Measurements from ENCODE around the gene CELF4.

The CELF4 gene

DNA sequence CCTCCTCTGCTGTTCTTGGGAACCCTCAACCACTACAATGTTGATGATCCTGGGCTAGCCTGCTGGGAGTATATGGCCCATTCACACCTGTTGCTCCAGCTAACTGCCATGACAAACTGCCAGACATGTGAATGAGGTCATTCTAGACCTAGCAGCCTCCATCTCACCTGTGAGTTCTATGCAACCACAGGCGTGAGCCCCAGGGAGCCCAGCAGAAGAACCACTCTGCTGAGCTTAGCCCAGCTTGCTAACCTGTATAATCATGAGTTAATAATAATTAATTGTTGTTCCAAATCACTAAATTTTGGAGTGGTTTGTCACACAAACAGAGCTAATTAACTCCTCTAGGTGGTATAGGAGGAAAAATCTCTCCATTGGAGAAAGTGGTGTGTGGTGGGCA lies 24.7 kb upstream of the CELF4 start:
- no peaks in the 10 kb centered on the region for H3K27me3 ChIP-seq (replicated peaks; ENCODE audit: control insufficient read depth, insufficient read depth, low read length, poor library complexity, severe bottlenecking)

GRCh38 chr18:37588289-37588688 lies 22.7 kb upstream of the CELF4 start:
- H3K27ac ChIP-seq (ENCODE audit: insufficient read depth, low read length, poor library complexity, severe bottlenecking), result no peak overlapping the region
- no peaks in the 10 kb centered on the region for H3K27me3 ChIP-seq (replicated peaks; ENCODE audit: control insufficient read depth, insufficient read depth, low read length, poor library complexity, severe bottlenecking)
- no peaks in the 10 kb centered on the region for H3K36me3 ChIP-seq (ENCODE audit: control insufficient read depth, insufficient read depth, low read length)
- H3K4me3 ChIP-seq (ENCODE audit: insufficient read depth, low read depth, low read length, poor library complexity, severe bottlenecking), result no peak overlapping the region
- no peaks in the 10 kb centered on the region for H3K4me1 ChIP-seq (ENCODE audit: control insufficient read depth, insufficient read depth, low read length, poor library complexity, severe bottlenecking)
- DNase-seq, result no peak
- no peaks in the 10 kb centered on the region for H3K9me3 ChIP-seq (ENCODE audit: control insufficient read depth, low read length)

More for the DNA sequence above, 24.7 kb upstream of the CELF4 start:
- Histone ChIP-seq H3K36me3 (ENCODE audit: control insufficient read depth, insufficient read depth, low read length) (no peaks in the 10 kb centered on the region), H3K9me3 (ENCODE audit: control insufficient read depth, low read length) (no peaks in the 10 kb centered on the region), H3K4me1 (ENCODE audit: control insufficient read depth, insufficient read depth, low read length, poor library complexity, severe bottlenecking) (no peaks in the 10 kb centered on the region), H3K4me3 (ENCODE audit: insufficient read depth, low read depth, low read length, poor library complexity, severe bottlenecking) (no peak overlapping the region), H3K27ac (ENCODE audit: insufficient read depth, low read length, poor library complexity, severe bottlenecking) (no peak overlapping the region)
- DNase-seq, result no peak

- Histone ChIP-seq H3K27ac (ENCODE audit: insufficient read depth, low read length, poor library complexity, severe bottlenecking) (no peak overlapping the region), H3K4me3 (ENCODE audit: insufficient read depth, low read depth, low read length, poor library complexity, severe bottlenecking) (no peak overlapping the region), H3K27me3 (replicated peaks; ENCODE audit: control insufficient read depth, insufficient read depth, low read length, poor library complexity, severe bottlenecking) (no peaks in the 10 kb centered on the region), H3K4me1 (ENCODE audit: control insufficient read depth, insufficient read depth, low read length, poor library complexity, severe bottlenecking) (no peaks in the 10 kb centered on the region), H3K9me3 (ENCODE audit: control insufficient read depth, low read length) (no peaks in the 10 kb centered on the region), H3K36me3 (ENCODE audit: control insufficient read depth, insufficient read depth, low read length) (no peaks in the 10 kb centered on the region)
- no peak for DNase-seq
These were observed 21.1 kb upstream of the CELF4 start for GRCh38 chr18:37586656-37587225.

DNA sequence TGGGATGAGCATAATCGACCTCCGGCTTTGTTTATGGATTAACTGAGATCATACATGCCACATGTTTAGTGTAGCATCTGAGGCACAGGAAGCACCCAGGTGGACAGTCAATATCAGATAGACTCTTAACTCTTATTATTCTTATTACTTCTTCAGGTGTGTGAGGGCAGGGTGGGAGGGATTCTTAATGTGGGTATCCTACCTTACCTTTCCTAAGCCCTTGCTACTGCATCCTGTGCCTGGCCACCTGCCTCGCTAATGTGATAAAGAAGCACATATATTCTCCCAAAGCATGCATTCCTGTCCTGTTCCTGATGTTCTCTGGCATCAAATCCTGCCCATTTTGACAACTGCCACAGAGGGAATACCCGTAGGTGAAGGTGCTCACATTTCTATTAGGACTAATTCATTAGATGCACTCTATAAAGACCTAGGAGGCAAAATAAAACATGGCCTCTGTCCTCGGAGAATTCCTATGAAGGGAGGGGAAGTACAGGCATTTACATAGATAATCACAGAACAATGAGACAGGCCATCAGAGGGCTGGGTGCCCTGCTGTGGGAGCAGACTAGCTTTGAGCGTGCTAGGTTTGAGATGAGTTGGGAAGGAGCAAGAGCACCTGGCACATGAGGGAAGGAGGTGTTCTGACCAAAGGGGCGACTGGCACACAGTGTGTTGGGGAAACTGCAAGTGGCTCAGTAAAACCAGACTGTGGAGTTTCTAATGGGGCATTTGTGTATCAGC lies 19.5 kb upstream of the CELF4 start:
- Histone ChIP-seq H3K27me3 (replicated peaks; ENCODE audit: control insufficient read depth, insufficient read depth, low read length, poor library complexity, severe bottlenecking) (no peaks in the 10 kb centered on the region), H3K36me3 (ENCODE audit: control insufficient read depth, insufficient read depth, low read length) (no peaks in the 10 kb centered on the region), H3K4me3 (ENCODE audit: insufficient read depth, low read depth, low read length, poor library complexity, severe bottlenecking) (no peak overlapping the region), H3K27ac (ENCODE audit: insufficient read depth, low read length, poor library complexity, severe bottlenecking) (no peak overlapping the region), H3K4me1 (ENCODE audit: control insufficient read depth, insufficient read depth, low read length, poor library complexity, severe bottlenecking) (no peaks in the 10 kb centered on the region), H3K9me3 (ENCODE audit: control insufficient read depth, low read length) (no peaks in the 10 kb centered on the region)
- no peak for DNase-seq

DNA sequence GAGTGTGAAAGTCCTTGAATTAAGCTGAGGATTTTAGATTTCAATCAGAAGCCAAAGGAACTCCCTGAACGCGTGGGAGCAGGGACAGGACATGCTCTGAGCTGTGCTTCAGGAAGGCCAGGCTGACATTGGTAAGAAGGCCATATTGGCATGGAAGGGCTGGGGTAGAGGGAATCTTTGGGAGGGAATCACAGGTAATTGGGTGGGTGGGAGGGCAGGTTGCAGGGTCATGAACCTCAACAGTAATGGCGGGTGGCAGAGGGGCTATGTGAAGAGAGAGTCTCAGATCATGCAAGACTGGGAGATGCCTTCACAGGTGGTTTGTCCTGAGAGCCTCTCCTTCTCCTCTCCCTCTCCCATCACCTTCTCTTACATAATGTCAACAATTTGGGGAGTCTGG lies 18.6 kb upstream of the CELF4 start:
- Histone ChIP-seq H3K4me3 (ENCODE audit: insufficient read depth, low read depth, low read length, poor library complexity, severe bottlenecking) (no peak overlapping the region), H3K4me1 (ENCODE audit: control insufficient read depth, insufficient read depth, low read length, poor library complexity, severe bottlenecking) (no peaks in the 10 kb centered on the region)

GRCh38 chr18:37582261-37582660 lies 16.7 kb upstream of the CELF4 start:
- no peak for DNase-seq
- no peaks in the 10 kb centered on the region for H3K36me3 ChIP-seq (ENCODE audit: control insufficient read depth, insufficient read depth, low read length)

More for the DNA sequence above, 18.6 kb upstream of the CELF4 start:
- Histone ChIP-seq H3K9me3 (ENCODE audit: control insufficient read depth, low read length) (no peaks in the 10 kb centered on the region), H3K27me3 (replicated peaks; ENCODE audit: control insufficient read depth, insufficient read depth, low read length, poor library complexity, severe bottlenecking) (no peaks in the 10 kb centered on the region), H3K27ac (ENCODE audit: insufficient read depth, low read length, poor library complexity, severe bottlenecking) (no peak overlapping the region), H3K36me3 (ENCODE audit: control insufficient read depth, insufficient read depth, low read length) (no peaks in the 10 kb centered on the region)
- DNase-seq, result no peak

GRCh38 chr18:37578886-37579513 lies 13.4 kb upstream of the CELF4 start:
- Histone ChIP-seq H3K36me3 (ENCODE audit: control insufficient read depth, insufficient read depth, low read length) (no peaks in the 10 kb centered on the region), H3K27me3 (replicated peaks; ENCODE audit: control insufficient read depth, insufficient read depth, low read length, poor library complexity, severe bottlenecking) (no peaks in the 10 kb centered on the region), H3K27ac (ENCODE audit: insufficient read depth, low read length, poor library complexity, severe bottlenecking) (no peak overlapping the region), H3K9me3 (ENCODE audit: control insufficient read depth, low read length) (no peaks in the 10 kb centered on the region), H3K4me1 (ENCODE audit: control insufficient read depth, insufficient read depth, low read length, poor library complexity, severe bottlenecking) (no peaks in the 10 kb centered on the region), H3K4me3 (ENCODE audit: insufficient read depth, low read depth, low read length, poor library complexity, severe bottlenecking) (no peak overlapping the region)
- DNase-seq, result no peak

More at GRCh38 chr18:37582261-37582660, 16.7 kb upstream of the CELF4 start:
- Histone ChIP-seq H3K9me3 (ENCODE audit: control insufficient read depth, low read length) (no peaks in the 10 kb centered on the region), H3K27me3 (replicated peaks; ENCODE audit: control insufficient read depth, insufficient read depth, low read length, poor library complexity, severe bottlenecking) (no peaks in the 10 kb centered on the region), H3K27ac (ENCODE audit: insufficient read depth, low read length, poor library complexity, severe bottlenecking) (no peak overlapping the region), H3K4me1 (ENCODE audit: control insufficient read depth, insufficient read depth, low read length, poor library complexity, severe bottlenecking) (no peaks in the 10 kb centered on the region), H3K4me3 (ENCODE audit: insufficient read depth, low read depth, low read length, poor library complexity, severe bottlenecking) (no peak overlapping the region)

GRCh38 chr18:37578182-37578678 lies 12.6 kb upstream of the CELF4 start:
- H3K27ac ChIP-seq (ENCODE audit: insufficient read depth, low read length, poor library complexity, severe bottlenecking), result no peak overlapping the region
- H3K4me3 ChIP-seq (ENCODE audit: insufficient read depth, low read depth, low read length, poor library complexity, severe bottlenecking), result no peak overlapping the region
- no peaks in the 10 kb centered on the region for H3K9me3 ChIP-seq (ENCODE audit: control insufficient read depth, low read length)
- no peaks in the 10 kb centered on the region for H3K27me3 ChIP-seq (replicated peaks; ENCODE audit: control insufficient read depth, insufficient read depth, low read length, poor library complexity, severe bottlenecking)
- DNase-seq, result no peak
- no peaks in the 10 kb centered on the region for H3K4me1 ChIP-seq (ENCODE audit: control insufficient read depth, insufficient read depth, low read length, poor library complexity, severe bottlenecking)
- no peaks in the 10 kb centered on the region for H3K36me3 ChIP-seq (ENCODE audit: control insufficient read depth, insufficient read depth, low read length)

DNA sequence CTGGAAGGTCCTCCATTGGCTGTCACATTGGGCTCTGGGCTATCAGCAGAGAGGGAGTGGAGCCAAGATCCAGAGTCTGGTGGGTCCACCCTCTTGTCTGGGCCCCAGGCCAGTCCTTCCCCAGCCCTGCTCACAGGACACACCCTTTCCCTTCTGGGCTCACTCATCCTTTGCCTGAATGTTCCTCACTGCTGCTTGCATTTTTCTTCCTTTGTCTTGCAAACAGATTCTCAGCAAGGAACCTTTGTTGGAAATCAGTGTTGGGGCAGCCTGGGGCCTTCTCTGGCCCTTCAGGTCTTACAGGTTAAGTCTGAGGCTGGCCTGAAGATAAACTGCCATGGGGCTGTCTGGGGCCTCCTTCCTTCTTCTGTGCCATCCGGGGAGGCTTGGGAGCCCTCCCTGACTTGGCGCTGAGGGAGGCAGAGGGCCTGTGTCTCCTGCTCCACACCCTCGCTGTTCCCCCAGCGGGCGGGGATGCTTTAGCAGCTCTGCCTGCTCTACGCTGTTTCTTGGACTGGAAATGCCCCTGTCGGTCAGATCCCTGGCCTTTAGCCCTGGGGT lies 11.5 kb upstream of the CELF4 start:
- Histone ChIP-seq H3K27me3 (replicated peaks; ENCODE audit: control insufficient read depth, insufficient read depth, low read length, poor library complexity, severe bottlenecking) (no peaks in the 10 kb centered on the region), H3K4me3 (ENCODE audit: insufficient read depth, low read depth, low read length, poor library complexity, severe bottlenecking) (no peak overlapping the region), H3K9me3 (ENCODE audit: control insufficient read depth, low read length) (no peaks in the 10 kb centered on the region), H3K4me1 (ENCODE audit: control insufficient read depth, insufficient read depth, low read length, poor library complexity, severe bottlenecking) (no peaks in the 10 kb centered on the region), H3K27ac (ENCODE audit: insufficient read depth, low read length, poor library complexity, severe bottlenecking) (no peak overlapping the region), H3K36me3 (ENCODE audit: control insufficient read depth, insufficient read depth, low read length) (no peaks in the 10 kb centered on the region)
- DNase-seq, result no peak

DNA sequence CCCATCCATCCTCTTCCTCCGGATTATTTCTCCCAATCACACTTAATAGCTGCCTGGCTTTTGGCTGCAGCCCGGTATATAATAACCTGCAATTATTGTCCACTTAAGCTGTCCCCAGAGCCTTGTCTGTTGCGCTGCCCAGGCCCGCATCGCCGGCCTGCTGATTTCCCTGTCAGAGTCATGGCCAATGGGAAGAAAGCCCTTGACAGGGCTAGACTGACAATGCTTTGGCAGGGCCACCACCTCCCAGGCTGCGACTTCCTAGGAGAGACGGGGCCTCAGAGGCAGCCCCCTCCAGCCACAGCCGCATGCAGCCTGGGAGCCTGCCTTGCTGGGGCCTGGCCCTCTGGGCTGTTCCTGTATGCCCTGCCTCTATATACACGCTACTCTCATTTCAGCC lies 10.0 kb upstream of the CELF4 start:
- no peaks in the 10 kb centered on the region for H3K4me1 ChIP-seq (ENCODE audit: control insufficient read depth, insufficient read depth, low read length, poor library complexity, severe bottlenecking)
- no peak overlapping the region for H3K27ac ChIP-seq (ENCODE audit: insufficient read depth, low read length, poor library complexity, severe bottlenecking)
- H3K4me3 ChIP-seq (ENCODE audit: insufficient read depth, low read depth, low read length, poor library complexity, severe bottlenecking), result no peak overlapping the region
- no peaks in the 10 kb centered on the region for H3K27me3 ChIP-seq (replicated peaks; ENCODE audit: control insufficient read depth, insufficient read depth, low read length, poor library complexity, severe bottlenecking)
- no peaks in the 10 kb centered on the region for H3K9me3 ChIP-seq (ENCODE audit: control insufficient read depth, low read length)
- no peaks in the 10 kb centered on the region for H3K36me3 ChIP-seq (ENCODE audit: control insufficient read depth, insufficient read depth, low read length)
- no peak for DNase-seq

Measured in effector memory CD4-positive, alpha-beta T cell (primary cell).